HEK293 (cell line): ENCODE data around the gene PRSS53.
A peak's percentile ranks its signal among the peaks of the same experiment; 100 is the strongest.

Source experiments
- CTCF ChIP-seq: fragments of 450-650 bp; formaldehyde crosslinking; IDR thresholded peaks from 2 replicates; pipeline ENCODE4 v1.5.1; 2016; ENCODE audit warnings: missing biosample characterization, missing genetic modification characterization
- PRDM10 ChIP-seq: fragments of 450-650 bp; formaldehyde crosslinking; IDR thresholded peaks from 2 replicates; pipeline ENCODE4 v1.5.1; 2016; ENCODE audit warnings: missing biosample characterization, missing genetic modification characterization
- REST ChIP-seq: fragments of 450-650 bp; formaldehyde crosslinking; IDR thresholded peaks from 2 replicates; pipeline ENCODE4 v1.5.1; 2016; ENCODE audit warnings: missing biosample characterization, missing genetic modification characterization
- YY1 ChIP-seq: fragments of 450-650 bp; formaldehyde crosslinking; IDR thresholded peaks from 2 replicates; pipeline ENCODE4 v1.5.1; 2018; ENCODE audit warnings: missing biosample characterization, missing genetic modification characterization
- ZFP41 ChIP-seq: fragments of 450-650 bp; formaldehyde crosslinking; IDR thresholded peaks from 2 replicates; pipeline ENCODE4 v1.5.1; 2016; ENCODE audit warnings: missing biosample characterization, missing genetic modification characterization, borderline replicate concordance
- ZNF140 ChIP-seq: fragments of 450-650 bp; formaldehyde crosslinking; IDR thresholded peaks from 2 replicates; pipeline ENCODE4 v1.5.1; 2016; ENCODE audit warnings: missing biosample characterization, missing genetic modification characterization
- ZNF24 ChIP-seq: fragments of 450-650 bp; formaldehyde crosslinking; IDR thresholded peaks from 2 replicates; pipeline ENCODE4 v1.5.1; 2016; ENCODE audit warnings: missing biosample characterization, missing genetic modification characterization
- ZNF274 ChIP-seq, 2 experiments: fragments of 200-500 bp in 1 of 2; fragments of 450-650 bp in 1 of 2; sonication (Bioruptor generic) in 1 of 2; formaldehyde crosslinking in 1 of 2; IDR thresholded peaks; 2 replicates each; pipeline versions ENCODE4 v1.5.1 to v1.6.1; 2014 to 2016; ENCODE audit warnings: borderline replicate concordance in 1 of 2, inconsistent platforms in 1 of 2, low read length in 1 of 2, missing biosample characterization in 1 of 2, missing genetic modification characterization in 1 of 2
- TF ChIP-seq, protein P1 (sequence below): fragments of 450-650 bp; formaldehyde crosslinking; IDR thresholded peaks from 2 replicates; pipeline ENCODE4 v1.5.1; 2016; ENCODE audit warnings: missing biosample characterization, missing genetic modification characterization

DNA sequence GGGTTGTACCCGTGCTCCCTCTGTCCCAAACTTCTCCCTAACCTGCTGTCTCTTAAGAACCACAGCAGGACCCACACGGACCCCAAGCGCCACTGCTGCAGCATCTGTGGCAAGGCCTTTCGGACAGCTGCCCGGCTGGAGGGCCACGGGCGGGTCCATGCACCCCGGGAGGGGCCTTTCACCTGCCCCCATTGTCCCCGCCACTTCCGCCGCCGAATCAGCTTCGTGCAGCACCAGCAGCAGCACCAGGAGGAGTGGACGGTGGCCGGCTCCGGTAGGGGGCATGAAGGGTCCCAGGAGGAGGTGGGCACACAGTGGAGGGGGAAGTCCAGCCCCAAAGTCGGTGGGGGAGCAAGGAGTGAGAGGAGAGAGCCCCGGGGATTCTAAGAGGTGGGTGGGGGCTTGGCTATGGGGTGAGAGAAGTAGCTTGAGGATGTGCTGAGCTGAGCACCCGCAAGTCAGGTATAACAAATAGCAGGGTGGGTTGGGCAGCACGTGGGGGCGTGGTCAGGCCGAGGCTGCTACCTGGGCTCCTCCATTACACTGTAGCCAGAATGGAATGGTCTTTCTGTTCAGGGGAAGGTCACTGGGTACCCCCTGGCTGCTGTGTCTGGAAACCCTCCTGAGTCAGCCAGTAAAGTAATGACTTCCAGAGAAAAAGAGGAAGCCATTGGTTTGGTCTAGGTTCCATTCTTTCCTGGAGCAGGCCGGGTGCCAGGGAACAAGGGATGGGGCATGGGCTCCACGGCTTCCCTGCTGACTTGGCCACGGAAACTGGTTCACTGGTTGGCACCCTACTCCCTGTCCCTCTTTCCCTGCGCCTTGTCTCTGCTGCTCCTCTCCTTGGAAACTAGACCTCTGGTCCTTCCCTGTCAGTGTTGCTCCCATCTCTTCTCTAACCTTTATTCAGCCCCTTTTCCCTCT, 7.1 kb downstream of the PRSS53 start:
- TF ChIP-seq ZFP41: no peak
- TF ChIP-seq ZNF140 (tag by site-specific recombination): no peak
- no peak for TF ChIP-seq CTCF (tag by site-specific recombination)
- no peak for TF ChIP-seq ZNF24 (tag by site-specific recombination)
- no peak for TF ChIP-seq YY1 (tag by site-specific recombination)
- no peak for TF ChIP-seq REST (tag by site-specific recombination)
- 0 out of 2 replicates have a peak, but pooled peaks have one; percentile 41 for TF ChIP-seq PRDM10 (tag by site-specific recombination)
- TF ChIP-seq, protein P1, sequence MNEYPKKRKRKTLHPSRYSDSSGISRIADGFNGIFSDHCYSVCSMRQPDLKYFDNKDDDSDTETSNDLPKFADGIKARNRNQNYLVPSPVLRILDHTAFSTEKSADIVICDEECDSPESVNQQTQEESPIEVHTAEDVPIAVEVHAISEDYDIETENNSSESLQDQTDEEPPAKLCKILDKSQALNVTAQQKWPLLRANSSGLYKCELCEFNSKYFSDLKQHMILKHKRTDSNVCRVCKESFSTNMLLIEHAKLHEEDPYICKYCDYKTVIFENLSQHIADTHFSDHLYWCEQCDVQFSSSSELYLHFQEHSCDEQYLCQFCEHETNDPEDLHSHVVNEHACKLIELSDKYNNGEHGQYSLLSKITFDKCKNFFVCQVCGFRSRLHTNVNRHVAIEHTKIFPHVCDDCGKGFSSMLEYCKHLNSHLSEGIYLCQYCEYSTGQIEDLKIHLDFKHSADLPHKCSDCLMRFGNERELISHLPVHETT (tag by site-specific recombination): no peak
- no peak for TF ChIP-seq ZNF274 (IDR thresholded peaks at IDR 0.05; ENCODE audit: low read length)
- no peak for TF ChIP-seq ZNF274 (tag by site-specific recombination; IDR thresholded peaks at IDR 0.05; ENCODE audit: borderline replicate concordance)
